ENCODE data around the gene SSBP4. TPM values are rescaled to one million over a fixed set of nuclear protein-coding genes. Genes with fewer than 3 reads are reported as not detected.

Gene SSBP4
- total and polyA plus RNA-seq, 9 of the 15 experiments (the other 6 are each of a cell fraction or from before 2014, with no cell fraction given), result 1.1 to 189 (median 39.0) TPM

- TF ChIP-seq STAT5A (IDR thresholded peaks at IDR 0.05; ENCODE audit: borderline replicate concordance, low read length) (no peak), ZNF76 (CRISPR knock-in tag; IDR thresholded peaks at IDR 0.05; ENCODE audit: borderline replicate concordance) (no peak), ZBTB9 (CRISPR knock-in tag; IDR thresholded peaks at IDR 0.05) (peak; percentile 62; the same call in 1 of the 2 replicates), BRF2 (IDR thresholded peaks at IDR 0.05; ENCODE audit: borderline replicate concordance, insufficient read depth, insufficient read length) (no peak), CBFB (CRISPR knock-in tag; IDR thresholded peaks at IDR 0.05) (no peak), RFX1 (IDR thresholded peaks at IDR 0.05) (no peak), SP2 (IDR thresholded peaks at IDR 0.05; ENCODE audit: extremely low read depth, low read depth, low read length, poor library complexity, severe bottlenecking) (no peak), KAT8 (IDR thresholded peaks at IDR 0.05; ENCODE audit: low read depth) (no peak), ZFPM2 (CRISPR knock-in tag; IDR thresholded peaks at IDR 0.05) (no peak), MECOM (CRISPR knock-in tag; IDR thresholded peaks at IDR 0.05) (peak; percentile 11; the same call in 1 of the 2 replicates), ZBTB49 (CRISPR knock-in tag; IDR thresholded peaks at IDR 0.05; ENCODE audit: borderline replicate concordance) (no peak), SRSF3 (IDR thresholded peaks at IDR 0.05; ENCODE audit: insufficient read depth, low read length) (no peak), MITF (IDR thresholded peaks at IDR 0.05) (no peak), NFYB (IDR thresholded peaks at IDR 0.05; ENCODE audit: extremely low read depth, insufficient read length) (no peak), MCM5 (IDR thresholded peaks at IDR 0.05; ENCODE audit: low read depth) (no peak), ZNF507 (tag; conservative IDR thresholded peaks at IDR 0.05) (no peak), SP1 (CRISPR knock-in tag; IDR thresholded peaks at IDR 0.05) (no peak), EZH2 (IDR thresholded peaks at IDR 0.05; ENCODE audit: borderline replicate concordance, low read depth, low read length) (no peak), TAF9B (IDR thresholded peaks at IDR 0.05; ENCODE audit: partially characterized antibody) (no peak)
Measured at GRCh38 chr19:18478545-18479311, 59.5 kb downstream of the SSBP4 start (continued).

Measured in K562 (cell line).